Natural killer cell (primary cell): ENCODE measurements around the gene ABCG1. TPM values are rescaled to one million over a fixed set of nuclear protein-coding genes. Genes with fewer than 3 reads are reported as not detected.

Source experiments
- ATAC-seq, 3 donors: fragments of 150-1000 bp in 2 of 3; fragments of 200-7000 bp in 1 of 3; cut with Tn5 transposase; 1 replicate in 1 of 3; 2 replicates in 2 of 3; pipeline ENCODE4 v1.10.0; 2021; ENCODE audit warnings: mild to moderate bottlenecking in 2 of 3, moderate library complexity in 2 of 3
- DNase-seq, 2 donors: peaks; one replicate each; pipeline versions ENCODE4 v3.0.0 to v3.0.0-alpha.2; 2013 to 2021; ENCODE audit warnings: mixed read lengths in 1 of 2
- H3K27ac ChIP-seq: one replicate; pipeline ENCODE4 v1.5.1; 2013; ENCODE audit warnings: mild to moderate bottlenecking, low read length
- H3K27me3 ChIP-seq: one replicate; pipeline ENCODE4 v1.6.1; 2013; ENCODE audit warnings: low read length; ENCODE audit not compliant: control insufficient read depth, insufficient read depth
- H3K36me3 ChIP-seq: one replicate; pipeline ENCODE4 v1.6.1; 2013; ENCODE audit warnings: low read length; ENCODE audit not compliant: control insufficient read depth, insufficient read depth
- H3K4me1 ChIP-seq: one replicate; pipeline ENCODE4 v1.6.1; 2013; ENCODE audit warnings: low read length; ENCODE audit not compliant: control insufficient read depth, insufficient read depth
- H3K4me3 ChIP-seq: one replicate; pipeline ENCODE4 v1.5.1; 2013; ENCODE audit warnings: low read length
- H3K9me3 ChIP-seq: one replicate; pipeline ENCODE4 v1.6.1; 2013; ENCODE audit warnings: low read length; ENCODE audit not compliant: control insufficient read depth, insufficient read depth
- H3K27ac Mint-ChIP-seq, 2 donors: one replicate each; pipeline ENCODE4 v1.8.0; 2022; ENCODE audit warnings: mild to moderate bottlenecking in 2 of 2, mixed read lengths in 2 of 2, moderate library complexity in 1 of 2
- H3K27me3 Mint-ChIP-seq, 2 donors: one replicate each; pipeline ENCODE4 v1.8.0; 2022; ENCODE audit warnings: low read depth in 2 of 2, mixed read lengths in 2 of 2
- H3K36me3 Mint-ChIP-seq: one replicate; pipeline ENCODE4 v1.8.0; 2022; ENCODE audit warnings: mixed read lengths
- H3K4me1 Mint-ChIP-seq, 2 donors: one replicate each; pipeline ENCODE4 v1.8.0; 2022; ENCODE audit warnings: mixed read lengths in 2 of 2
- H3K4me3 Mint-ChIP-seq: one replicate; pipeline ENCODE4 v1.8.0; 2022; ENCODE audit warnings: mild to moderate bottlenecking, moderate library complexity, mixed read lengths
- H3K9me3 Mint-ChIP-seq, 2 donors: one replicate each; pipeline ENCODE4 v1.8.0; 2022; ENCODE audit warnings: mixed read lengths in 2 of 2
- WGBS: methylation state at CpG from one replicate; pipeline ENCODE4 v1.1.7; 2013; ENCODE audit warnings: missing lambda C conversion rate; ENCODE audit not compliant: insufficient coverage; 5-methylcytosine and 5-hydroxymethylcytosine counted together
- intact Hi-C: fragments of 100-400 bp; cut with micrococcal nuclease; formaldehyde crosslinking; loops from one replicate; pipeline ENCODE4 v1.14.2; 2022
- total RNA-seq, 4 donors: library from RNA; stranded (reverse); fragments of 120-200 nt in 1 of 4; gene quantifications; one replicate each; pipeline versions ENCODE4 v1.2.3 to v1.2.4, GENCODE V29; 2013 to 2022
- TF ChIP-seq, protein P1 (sequence below): fragments of 200-600 bp; IDR thresholded peaks from one replicate; pipeline ENCODE4 v1.8.0; 2022; ENCODE audit warnings: antibody characterized with exemption

ABCG1 gene
- total RNA-seq, 3 donors from 2014 or later (not counting 1 experiment from before 2014, with no cell fraction given): 10.4 to 14.7 (median 13.8) TPM

- TF ChIP-seq, protein P1, sequence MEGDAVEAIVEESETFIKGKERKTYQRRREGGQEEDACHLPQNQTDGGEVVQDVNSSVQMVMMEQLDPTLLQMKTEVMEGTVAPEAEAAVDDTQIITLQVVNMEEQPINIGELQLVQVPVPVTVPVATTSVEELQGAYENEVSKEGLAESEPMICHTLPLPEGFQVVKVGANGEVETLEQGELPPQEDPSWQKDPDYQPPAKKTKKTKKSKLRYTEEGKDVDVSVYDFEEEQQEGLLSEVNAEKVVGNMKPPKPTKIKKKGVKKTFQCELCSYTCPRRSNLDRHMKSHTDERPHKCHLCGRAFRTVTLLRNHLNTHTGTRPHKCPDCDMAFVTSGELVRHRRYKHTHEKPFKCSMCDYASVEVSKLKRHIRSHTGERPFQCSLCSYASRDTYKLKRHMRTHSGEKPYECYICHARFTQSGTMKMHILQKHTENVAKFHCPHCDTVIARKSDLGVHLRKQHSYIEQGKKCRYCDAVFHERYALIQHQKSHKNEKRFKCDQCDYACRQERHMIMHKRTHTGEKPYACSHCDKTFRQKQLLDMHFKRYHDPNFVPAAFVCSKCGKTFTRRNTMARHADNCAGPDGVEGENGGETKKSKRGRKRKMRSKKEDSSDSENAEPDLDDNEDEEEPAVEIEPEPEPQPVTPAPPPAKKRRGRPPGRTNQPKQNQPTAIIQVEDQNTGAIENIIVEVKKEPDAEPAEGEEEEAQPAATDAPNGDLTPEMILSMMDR: no peak
- Histone ChIP-seq H3K4me1 (peaks cover 42% of the 10 kb centered on the region), H3K36me3 (no peaks in the 10 kb centered on the region), H3K4me3 (no peak overlapping the region), H3K9me3 (no peaks in the 10 kb centered on the region), H3K27ac (no peak overlapping the region), H3K27me3 (no peaks in the 10 kb centered on the region)
- whole genome bisulfite sequencing: 96% methylated on average over 13 of the region's 13 CpGs
- peaks cover 0 to 6% of the 10 kb centered on the region in 2 donors for H3K27me3 Mint-ChIP-seq
- H3K36me3 Mint-ChIP-seq: no peaks in the 10 kb centered on the region
- intact Hi-C loops: no loop called here
- peak overlapping the region; percentile 89 to 95 for H3K27ac Mint-ChIP-seq
- peaks cover 33 to 62% of the 10 kb centered on the region in 2 donors for H3K4me1 Mint-ChIP-seq
- DNase-seq (no peak), ATAC-seq (no peak)
- H3K9me3 Mint-ChIP-seq: no peaks in the 10 kb centered on the region
- no peak overlapping the region for H3K4me3 Mint-ChIP-seq
Observed at GRCh38 chr21:42225571-42226155, 6.7 kb downstream of the ABCG1 start.

- Mint-ChIP-seq H3K4me3 (no peak overlapping the region), H3K4me1 (peaks cover 32 to 60% of the 10 kb centered on the region in 2 donors), H3K27ac (peak overlapping the region; percentile 89 to 95), H3K27me3 (peaks cover 0 to 6% of the 10 kb centered on the region in 2 donors), H3K36me3 (no peaks in the 10 kb centered on the region), H3K9me3 (no peaks in the 10 kb centered on the region)
- ATAC-seq: no peak
- Histone ChIP-seq H3K27ac (no peak overlapping the region), H3K4me3 (no peak overlapping the region), H3K36me3 (no peaks in the 10 kb centered on the region), H3K9me3 (no peaks in the 10 kb centered on the region), H3K27me3 (no peaks in the 10 kb centered on the region), H3K4me1 (peaks cover 42% of the 10 kb centered on the region)
- DNase-seq: no peak
- 96% methylated on average over 2 of the region's 2 CpGs for WGBS
- TF ChIP-seq, protein P1: no peak
- intact Hi-C loops: no loop called here
Observed at GRCh38 chr21:42226626-42227025, 7.7 kb downstream of the ABCG1 start.

- Histone ChIP-seq H3K9me3 (no peaks in the 10 kb centered on the region), H3K27me3 (no peaks in the 10 kb centered on the region), H3K4me1 (peaks cover 53% of the 10 kb centered on the region), H3K27ac (peak overlapping the region; percentile 80), H3K4me3 (no peak overlapping the region), H3K36me3 (no peaks in the 10 kb centered on the region)
- ATAC-seq (peak; percentile 92 to 99 (median 93)), DNase-seq (peak; percentile 90 to 97)
- no peaks in the 10 kb centered on the region for H3K9me3 Mint-ChIP-seq
- intact Hi-C loops: loop anchor here (1.0 kb wide), 1 partner anchor 8 kb away; no protein-coding TSS in a partner anchor
- H3K27ac Mint-ChIP-seq: peak overlapping the region; percentile 89 to 95
- peaks cover 0 to 2% of the 10 kb centered on the region in 2 donors for H3K27me3 Mint-ChIP-seq
- peaks cover 39 to 57% of the 10 kb centered on the region in 2 donors for H3K4me1 Mint-ChIP-seq
- TF ChIP-seq, protein P1: no peak
- WGBS: 10% methylated on average over 10 of the region's 10 CpGs
- H3K4me3 Mint-ChIP-seq: peak overlapping the region; percentile 47
- no peaks in the 10 kb centered on the region for H3K36me3 Mint-ChIP-seq
Observed at GRCh38 chr21:42227909-42228708, 9.2 kb downstream of the ABCG1 start.
